GM12892 (cell line): Measurements from ENCODE around the gene FAM200C.

Experiments used
- POLR2A ChIP-seq: IDR thresholded peaks from 2 replicates; pipeline ENCODE4 v1.6.1; 2011; ENCODE audit warnings: low read depth, low read length, control low read depth
- POLR2AphosphoS5 ChIP-seq: IDR thresholded peaks from 2 replicates; pipeline ENCODE4 v1.6.1; 2011; ENCODE audit warnings: low read depth, low read length, control low read depth

DNA sequence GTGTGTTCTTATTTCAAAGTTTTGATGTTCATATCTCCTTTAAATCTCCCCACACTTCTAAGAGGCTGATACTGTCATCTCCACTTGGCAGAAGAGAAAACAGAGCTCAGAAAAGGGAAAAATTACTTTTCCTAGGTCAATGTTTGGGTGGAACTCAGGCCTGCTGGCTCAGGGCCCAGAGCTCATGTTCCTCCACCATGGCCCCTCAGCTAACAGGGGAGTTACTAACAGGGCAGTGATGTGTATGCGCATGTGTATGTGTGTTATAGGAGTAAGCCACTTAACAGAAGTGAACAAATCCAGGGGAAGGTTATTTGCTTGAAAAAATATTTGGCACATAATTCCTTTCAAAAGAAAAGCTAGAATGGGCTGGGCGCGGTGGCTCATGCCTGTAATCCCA, 32.0 kb downstream of the FAM200C start:
- no peak for TF ChIP-seq POLR2A
- no peak for TF ChIP-seq POLR2AphosphoS5
